ENCODE measurements around the gene PRKAB2.
A peak's percentile ranks its signal among the peaks of the same experiment; 100 is the strongest.

DNA sequence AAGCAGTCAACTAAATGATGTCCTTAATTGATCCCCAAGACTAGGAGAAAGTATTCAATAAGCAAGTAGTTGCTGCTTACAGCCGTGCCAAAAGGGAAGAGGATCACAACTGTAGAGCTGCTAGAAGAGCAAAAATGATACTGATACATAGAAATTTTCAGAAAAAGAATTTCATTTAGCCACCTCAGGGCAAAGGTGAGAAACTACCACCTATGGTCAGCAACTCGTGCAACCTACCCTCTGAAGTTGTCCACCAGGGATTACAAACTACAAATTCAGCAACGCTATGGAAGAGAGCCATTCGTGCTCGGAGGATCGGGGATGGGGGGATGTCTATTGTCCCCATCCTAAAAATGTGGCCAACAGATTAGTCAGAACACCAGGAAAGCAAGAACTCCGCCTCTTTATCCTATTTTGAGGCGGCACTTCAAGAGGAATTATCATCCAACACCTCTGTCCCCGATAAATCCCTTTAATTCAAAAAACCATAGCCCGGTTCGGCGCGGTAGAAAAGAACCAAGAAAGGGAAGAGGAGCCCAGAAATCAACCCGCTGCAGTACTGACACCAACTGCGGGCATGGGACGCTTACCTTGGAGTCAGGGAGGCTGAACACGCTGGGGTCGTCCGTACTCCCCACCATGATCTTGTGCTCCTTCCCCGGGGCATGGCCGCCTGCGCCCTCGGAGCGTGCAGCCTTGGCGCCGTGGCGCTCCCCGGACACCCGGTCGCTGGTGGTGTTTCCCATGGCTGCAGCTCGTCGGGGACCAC is 687 bp downstream of the PRKAB2 start:
- TF ChIP-seq, protein P1, sequence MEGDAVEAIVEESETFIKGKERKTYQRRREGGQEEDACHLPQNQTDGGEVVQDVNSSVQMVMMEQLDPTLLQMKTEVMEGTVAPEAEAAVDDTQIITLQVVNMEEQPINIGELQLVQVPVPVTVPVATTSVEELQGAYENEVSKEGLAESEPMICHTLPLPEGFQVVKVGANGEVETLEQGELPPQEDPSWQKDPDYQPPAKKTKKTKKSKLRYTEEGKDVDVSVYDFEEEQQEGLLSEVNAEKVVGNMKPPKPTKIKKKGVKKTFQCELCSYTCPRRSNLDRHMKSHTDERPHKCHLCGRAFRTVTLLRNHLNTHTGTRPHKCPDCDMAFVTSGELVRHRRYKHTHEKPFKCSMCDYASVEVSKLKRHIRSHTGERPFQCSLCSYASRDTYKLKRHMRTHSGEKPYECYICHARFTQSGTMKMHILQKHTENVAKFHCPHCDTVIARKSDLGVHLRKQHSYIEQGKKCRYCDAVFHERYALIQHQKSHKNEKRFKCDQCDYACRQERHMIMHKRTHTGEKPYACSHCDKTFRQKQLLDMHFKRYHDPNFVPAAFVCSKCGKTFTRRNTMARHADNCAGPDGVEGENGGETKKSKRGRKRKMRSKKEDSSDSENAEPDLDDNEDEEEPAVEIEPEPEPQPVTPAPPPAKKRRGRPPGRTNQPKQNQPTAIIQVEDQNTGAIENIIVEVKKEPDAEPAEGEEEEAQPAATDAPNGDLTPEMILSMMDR (IDR thresholded peaks at IDR 0.05): peak in 2 of 5 experiments; percentile 14 to 23
- TF ChIP-seq POLR2AphosphoS5 (IDR thresholded peaks at IDR 0.05): no peak
- no peak for TF ChIP-seq POLR2A (IDR thresholded peaks at IDR 0.05)
